Nephron (organoid): ENCODE measurements around the gene SLC22A23.

ENCODE experiments used
- H3K27ac Mint-ChIP-seq, 3 experiments: 2 replicates each; pipeline ENCODE4 v1.8.0; 2020; ENCODE audit warnings: mixed read lengths in 3 of 3, mild to moderate bottlenecking in 2 of 3, moderate library complexity in 1 of 3
- H3K27me3 Mint-ChIP-seq: 2 replicates; pipeline ENCODE4 v1.8.0; 2021; ENCODE audit warnings: low read depth, mild to moderate bottlenecking, moderate library complexity, mixed read lengths
- H3K36me3 Mint-ChIP-seq: 2 replicates; pipeline ENCODE4 v1.8.0; 2020; ENCODE audit warnings: low read depth, mixed read lengths
- H3K4me1 Mint-ChIP-seq: 2 replicates; pipeline ENCODE4 v1.8.0; 2020; ENCODE audit warnings: mixed read lengths
- H3K4me3 Mint-ChIP-seq, 3 experiments: 2 replicates each; pipeline ENCODE4 v1.8.0; 2020; ENCODE audit warnings: mild to moderate bottlenecking in 3 of 3, mixed read lengths in 3 of 3, moderate library complexity in 2 of 3
- H3K9me3 Mint-ChIP-seq: 2 replicates; pipeline ENCODE4 v1.8.0; 2020; ENCODE audit warnings: mixed read lengths
- TF ChIP-seq, protein P1 (sequence below), 3 experiments: fragments of 200-600 bp; sonication (generic); IDR thresholded peaks; one replicate each; pipeline ENCODE4 v1.5.0; 2021; ENCODE audit warnings: antibody characterized with exemption in 3 of 3; ENCODE audit not compliant: unreplicated experiment in 3 of 3

The SLC22A23 gene

DNA sequence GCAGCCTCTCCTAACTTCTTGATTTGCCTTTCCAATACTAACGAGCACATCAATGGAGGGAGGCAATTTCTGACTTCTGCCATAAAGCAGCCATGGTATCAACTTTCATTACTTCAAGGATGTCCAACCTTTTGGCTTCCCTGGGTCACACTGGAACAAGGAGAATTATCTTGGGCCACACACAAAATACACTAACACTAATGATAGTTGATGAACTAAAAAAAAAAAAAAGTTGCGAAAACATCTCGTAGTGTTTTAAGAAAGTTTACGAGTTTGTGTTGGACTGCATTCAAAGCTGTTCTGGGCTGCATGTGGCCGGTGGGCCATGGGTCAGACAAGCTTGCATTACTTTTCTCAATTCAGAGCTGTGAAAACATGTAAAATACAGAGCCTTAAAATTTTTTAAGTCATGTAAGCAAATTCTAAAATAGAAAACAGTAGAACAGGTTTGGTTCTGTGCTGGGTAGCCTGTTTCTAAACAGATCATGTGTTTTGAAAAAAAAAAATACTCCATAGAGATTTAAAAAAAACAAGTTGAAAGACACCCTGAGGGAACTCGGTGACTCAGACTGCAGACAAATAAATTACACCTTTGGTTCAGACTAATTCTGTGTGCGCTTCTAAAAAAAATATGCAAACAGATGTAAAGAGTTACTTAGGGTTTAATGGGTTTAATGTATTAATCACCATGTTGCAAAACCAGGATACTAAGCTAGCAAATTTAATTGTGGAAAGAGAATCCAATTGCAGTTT, 43.6 kb upstream of the SLC22A23 start:
- Mint-ChIP-seq H3K27ac (peak overlapping the region in 2 of 3 experiments; percentile 49 to 52), H3K36me3 (no peaks in the 10 kb centered on the region), H3K27me3 (peaks cover 17% of the 10 kb centered on the region), H3K4me3 (no peak overlapping the region), H3K9me3 (no peaks in the 10 kb centered on the region), H3K4me1 (peaks cover 23% of the 10 kb centered on the region)
- TF ChIP-seq, protein P1, sequence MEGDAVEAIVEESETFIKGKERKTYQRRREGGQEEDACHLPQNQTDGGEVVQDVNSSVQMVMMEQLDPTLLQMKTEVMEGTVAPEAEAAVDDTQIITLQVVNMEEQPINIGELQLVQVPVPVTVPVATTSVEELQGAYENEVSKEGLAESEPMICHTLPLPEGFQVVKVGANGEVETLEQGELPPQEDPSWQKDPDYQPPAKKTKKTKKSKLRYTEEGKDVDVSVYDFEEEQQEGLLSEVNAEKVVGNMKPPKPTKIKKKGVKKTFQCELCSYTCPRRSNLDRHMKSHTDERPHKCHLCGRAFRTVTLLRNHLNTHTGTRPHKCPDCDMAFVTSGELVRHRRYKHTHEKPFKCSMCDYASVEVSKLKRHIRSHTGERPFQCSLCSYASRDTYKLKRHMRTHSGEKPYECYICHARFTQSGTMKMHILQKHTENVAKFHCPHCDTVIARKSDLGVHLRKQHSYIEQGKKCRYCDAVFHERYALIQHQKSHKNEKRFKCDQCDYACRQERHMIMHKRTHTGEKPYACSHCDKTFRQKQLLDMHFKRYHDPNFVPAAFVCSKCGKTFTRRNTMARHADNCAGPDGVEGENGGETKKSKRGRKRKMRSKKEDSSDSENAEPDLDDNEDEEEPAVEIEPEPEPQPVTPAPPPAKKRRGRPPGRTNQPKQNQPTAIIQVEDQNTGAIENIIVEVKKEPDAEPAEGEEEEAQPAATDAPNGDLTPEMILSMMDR (IDR thresholded peaks at IDR 0.05; ENCODE audit: unreplicated experiment in 3 of 3), result no peak

DNA sequence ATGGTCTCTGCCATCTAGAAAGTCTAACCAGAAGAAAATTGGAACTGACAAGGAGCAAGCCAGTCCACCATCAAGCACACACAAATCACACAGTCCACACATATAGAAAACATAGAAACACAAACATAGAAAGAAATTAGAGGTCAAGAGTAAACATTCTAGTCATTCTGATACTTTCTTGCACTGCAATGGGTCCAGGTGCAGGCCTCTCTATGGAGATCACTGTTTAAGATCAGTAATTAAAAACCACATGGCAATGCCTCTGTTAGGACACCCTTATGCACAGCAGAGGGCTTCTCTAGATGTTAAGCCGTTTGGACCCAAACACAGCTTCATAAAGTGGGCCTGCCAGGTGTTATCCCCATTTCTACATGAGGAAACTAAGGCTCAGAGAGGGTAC, 42.8 kb upstream of the SLC22A23 start:
- peaks cover 17% of the 10 kb centered on the region for H3K27me3 Mint-ChIP-seq
- no peak overlapping the region for H3K4me3 Mint-ChIP-seq
- peaks cover 23% of the 10 kb centered on the region for H3K4me1 Mint-ChIP-seq
- no peak overlapping the region for H3K27ac Mint-ChIP-seq
- H3K36me3 Mint-ChIP-seq, result no peaks in the 10 kb centered on the region
- no peaks in the 10 kb centered on the region for H3K9me3 Mint-ChIP-seq
- TF ChIP-seq, protein P1 (IDR thresholded peaks at IDR 0.05; ENCODE audit: unreplicated experiment in 3 of 3), result no peak

GRCh38 chr6:3496395-3496794, 39.5 kb upstream of the SLC22A23 start:
- Mint-ChIP-seq H3K36me3 (no peaks in the 10 kb centered on the region), H3K27me3 (peaks cover 24% of the 10 kb centered on the region), H3K4me3 (no peak overlapping the region), H3K4me1 (peaks cover 9% of the 10 kb centered on the region), H3K9me3 (peaks cover 2% of the 10 kb centered on the region), H3K27ac (no peak overlapping the region)
- TF ChIP-seq, protein P1 (IDR thresholded peaks at IDR 0.05; ENCODE audit: unreplicated experiment in 3 of 3), result no peak

GRCh38 chr6:3494391-3495100, 37.7 kb upstream of the SLC22A23 start:
- H3K9me3 Mint-ChIP-seq, result peaks cover 2% of the 10 kb centered on the region
- TF ChIP-seq, protein P1 (IDR thresholded peaks at IDR 0.05; ENCODE audit: unreplicated experiment in 3 of 3), result no peak
- peaks cover 24% of the 10 kb centered on the region for H3K27me3 Mint-ChIP-seq
- H3K36me3 Mint-ChIP-seq, result no peaks in the 10 kb centered on the region
- no peak overlapping the region for H3K27ac Mint-ChIP-seq
- H3K4me1 Mint-ChIP-seq, result no peaks in the 10 kb centered on the region
- no peak overlapping the region for H3K4me3 Mint-ChIP-seq

DNA sequence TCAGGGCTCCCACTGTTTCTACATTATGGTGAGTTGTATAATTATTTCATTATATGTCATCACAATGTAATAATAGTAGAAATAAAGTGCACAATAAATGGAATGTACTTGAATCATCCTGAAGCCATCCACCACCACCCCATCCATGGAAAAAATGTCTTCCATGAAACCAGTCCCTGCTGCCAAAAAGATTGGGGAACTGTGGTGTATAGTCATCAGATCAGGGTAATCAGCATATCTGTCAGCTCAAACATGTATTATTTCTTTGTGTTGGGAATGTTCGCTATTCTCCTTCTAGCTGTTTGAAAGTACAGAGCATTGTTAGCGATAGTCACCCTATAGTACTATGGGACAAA, 33.8 kb upstream of the SLC22A23 start:
- Mint-ChIP-seq H3K27ac (no peak overlapping the region), H3K27me3 (peaks cover 33% of the 10 kb centered on the region), H3K4me1 (peaks cover 6% of the 10 kb centered on the region), H3K4me3 (no peak overlapping the region), H3K36me3 (no peaks in the 10 kb centered on the region), H3K9me3 (peaks cover 2% of the 10 kb centered on the region)
- TF ChIP-seq, protein P1 (IDR thresholded peaks at IDR 0.05; ENCODE audit: unreplicated experiment in 3 of 3), result no peak
